Fibroblast of the aortic adventitia (primary cell): ENCODE data around the gene STEAP2. TPM values are rescaled to one million over a fixed set of nuclear protein-coding genes. Genes with fewer than 3 reads are reported as not detected.
A peak's percentile ranks its signal among the peaks of the same experiment; 100 is the strongest.

Experiments used
- DNase-seq: peaks from one replicate; pipeline ENCODE4 v3.0.0-alpha.2; 2010; ENCODE audit warnings: low read depth
- H3K4me3 ChIP-seq: 2 replicates; pipeline ENCODE4 v1.5.1; 2011; ENCODE audit warnings: low read depth, mild to moderate bottlenecking, control low read depth, low read length, moderate library complexity
- CTCF ChIP-seq: IDR thresholded peaks from 2 replicates; pipeline ENCODE4 v1.5.1; 2011; ENCODE audit warnings: mild to moderate bottlenecking, low read length, control low read depth, inconsistent platforms; ENCODE audit not compliant: insufficient read depth
- total RNA-seq: library from RNA; depleted of rRNA; stranded (reverse); fragments of >200 nt; gene quantifications from 2 replicates; pipeline ENCODE4 v1.2.3, GENCODE V29; 2012; ENCODE audit warnings: low replicate concordance

Gene STEAP2
- total RNA-seq, 1 donor = 28.4 TPM

- TF ChIP-seq CTCF = no peak
- H3K4me3 ChIP-seq = no peak overlapping the region
- no peak for DNase-seq
Observed at GRCh38 chr7:90210475-90210874, 1.1 kb upstream of the STEAP2 start.

GRCh38 chr7:90210981-90211380, 559 bp upstream of the STEAP2 start:
- no peak for TF ChIP-seq CTCF
- peak overlapping the region; percentile 83 for H3K4me3 ChIP-seq
- no peak for DNase-seq

- peak; percentile 14 for DNase-seq
- peak overlapping the region; percentile 83 for H3K4me3 ChIP-seq
- TF ChIP-seq CTCF = no peak
Observed at GRCh38 chr7:90212149-90212495, 582 bp downstream of the STEAP2 start.

GRCh38 chr7:90213521-90213920, 2.0 kb downstream of the STEAP2 start:
- no peak overlapping the region for H3K4me3 ChIP-seq
- no peak for DNase-seq
- TF ChIP-seq CTCF = no peak

- peak; percentile 18 for TF ChIP-seq CTCF
- DNase-seq = peak; percentile 68
- no peak overlapping the region for H3K4me3 ChIP-seq
Observed at GRCh38 chr7:90216080-90216674, 4.6 kb downstream of the STEAP2 start.

GRCh38 chr7:90216771-90217170, 5.2 kb downstream of the STEAP2 start:
- peak; percentile 23 for DNase-seq
- no peak for TF ChIP-seq CTCF
- no peak overlapping the region for H3K4me3 ChIP-seq

- DNase-seq = no peak
- H3K4me3 ChIP-seq = no peak overlapping the region
- TF ChIP-seq CTCF = no peak
Observed at GRCh38 chr7:90222390-90222789, 10.8 kb downstream of the STEAP2 start.
